GM18505 (cell line): ENCODE results near the gene C1QL3.

Experiments
- ATAC-seq: cut with Tn5 transposase; IDR thresholded peaks from one replicate; pipeline ENCODE4 v1.9.1; 2021; ENCODE audit not compliant: unreplicated experiment
- POLR2A ChIP-seq: IDR thresholded peaks from 4 replicates; pipeline ENCODE4 v1.6.1; 2011; ENCODE audit warnings: borderline replicate concordance; ENCODE audit not compliant: insufficient read depth, insufficient read length; ENCODE audit errors: extremely low read depth

Gene C1QL3

DNA sequence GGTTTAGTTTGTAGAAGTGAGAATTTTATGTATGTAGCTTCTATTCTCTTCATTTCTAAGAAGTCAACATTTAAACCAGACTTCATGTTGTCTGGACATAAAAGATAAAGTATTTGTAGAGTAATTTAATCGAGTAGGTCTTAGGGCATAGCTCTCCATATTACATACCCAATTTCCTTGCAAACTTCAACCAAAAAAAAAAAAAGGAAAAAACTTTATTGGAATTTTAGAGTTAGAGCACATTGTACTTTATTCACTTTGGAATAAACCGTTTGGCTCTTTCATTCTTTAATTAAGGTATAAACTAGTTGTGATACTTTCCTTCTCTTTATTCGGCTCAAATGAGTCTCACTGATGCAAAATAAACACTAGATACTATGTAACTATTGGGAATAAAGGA lies 48.9 kb downstream of the C1QL3 start:
- no peak for ATAC-seq

GRCh38 chr10:16470747-16471146 lies 50.9 kb downstream of the C1QL3 start:
- ATAC-seq: no peak
- TF ChIP-seq POLR2A: no peak

More for the DNA sequence above, 48.9 kb downstream of the C1QL3 start:
- TF ChIP-seq POLR2A: no peak

GRCh38 chr10:16466001-16466400 lies 55.7 kb downstream of the C1QL3 start:
- no peak for ATAC-seq
- TF ChIP-seq POLR2A: no peak
